Measurements from ENCODE around the gene FILIP1L.

Gene FILIP1L

DNA sequence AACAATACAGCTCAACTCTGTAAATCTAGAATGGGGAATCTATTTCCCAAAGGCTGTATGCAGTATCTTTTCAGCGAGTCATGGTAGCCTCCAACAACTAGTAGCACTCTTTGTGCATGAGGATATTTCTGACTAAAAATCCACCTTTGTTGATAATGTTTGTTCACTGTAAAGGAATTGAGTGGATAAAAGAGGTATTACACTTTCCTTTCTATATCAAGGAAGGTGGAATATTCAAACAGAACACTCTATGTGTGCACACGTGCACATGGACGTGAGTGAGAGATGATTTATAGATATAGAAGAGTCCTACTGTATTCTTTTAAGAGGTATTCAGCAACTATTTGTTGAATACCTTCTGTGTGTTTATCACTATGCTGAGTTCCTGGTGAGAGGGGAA, 228.4 kb downstream of the FILIP1L start:
- DNase-seq (ENCODE audit: low read depth) = no peak

DNA sequence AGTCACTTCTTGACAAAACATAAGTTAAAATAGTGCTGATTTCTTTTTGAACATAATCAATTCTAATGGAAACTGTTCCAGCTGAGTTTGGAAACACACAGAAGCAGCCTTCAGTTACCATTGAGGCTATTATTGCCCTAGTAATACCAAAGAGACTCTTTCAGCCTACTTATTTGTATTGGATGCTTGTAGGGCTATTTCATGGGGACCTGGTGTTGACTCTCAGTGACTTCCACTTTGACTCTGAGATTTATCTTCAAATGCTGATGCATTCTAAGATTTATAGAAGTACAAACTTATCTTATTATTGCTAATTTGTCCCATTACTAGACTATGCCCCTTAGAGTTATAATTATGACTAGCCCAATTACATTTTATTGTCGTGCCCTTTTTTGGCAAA, 229.2 kb downstream of the FILIP1L start:
- no peak for DNase-seq (ENCODE audit: low read depth)

DNA sequence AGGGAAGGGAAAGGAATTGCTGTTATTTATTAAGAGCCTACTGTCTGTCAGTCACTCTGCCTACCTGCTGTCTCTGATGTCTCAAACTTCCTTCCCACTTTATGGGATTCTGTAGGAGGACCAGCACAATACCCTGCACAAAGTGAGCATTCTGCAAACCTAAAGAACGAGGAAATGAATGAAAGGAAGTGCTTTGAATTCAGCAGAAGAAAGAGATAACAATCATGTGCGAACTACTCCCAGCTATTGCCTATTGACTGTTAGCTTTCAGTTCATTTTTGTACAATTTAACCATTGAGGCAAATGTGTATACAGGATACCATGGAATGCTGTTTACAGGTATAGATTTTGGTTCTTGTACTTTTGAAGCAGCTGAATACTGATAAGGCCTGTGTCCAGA, 229.8 kb downstream of the FILIP1L start:
- DNase-seq (ENCODE audit: low read depth) = no peak

DNA sequence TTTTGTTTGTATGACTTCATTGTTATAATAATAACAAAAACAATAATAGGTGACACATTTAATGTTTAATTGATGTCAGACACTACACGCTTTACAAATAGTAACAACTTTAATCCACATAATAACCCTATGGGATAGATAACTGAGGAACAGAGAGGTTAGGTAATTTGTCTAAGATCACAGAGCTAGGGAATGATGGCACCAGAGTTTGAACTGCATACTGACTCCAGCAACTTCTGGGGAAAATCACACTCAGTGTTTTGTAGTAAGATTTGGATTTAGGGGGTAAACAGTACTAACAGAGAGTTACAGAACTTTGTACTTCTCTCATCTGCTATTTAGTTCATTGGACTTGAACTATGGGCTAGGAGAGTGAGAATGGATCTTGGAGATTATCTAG, 230.6 kb downstream of the FILIP1L start:
- DNase-seq (ENCODE audit: low read depth) = no peak

DNA sequence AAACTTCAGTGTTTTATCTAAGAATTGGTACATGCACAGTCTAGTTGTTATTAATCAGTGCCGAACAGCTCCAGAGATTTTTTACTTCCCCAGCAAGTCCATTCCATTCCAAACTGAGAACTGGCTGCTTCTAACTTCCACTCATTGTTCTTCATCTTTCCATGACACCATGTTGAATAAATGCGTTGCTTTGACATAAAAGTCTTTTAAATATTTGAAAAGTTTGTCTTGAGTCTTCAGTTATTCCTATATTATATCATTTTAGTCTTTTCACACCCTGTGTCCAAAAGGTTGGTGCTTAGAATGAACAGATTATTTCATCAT, 231.2 kb downstream of the FILIP1L start:
- DNase-seq (ENCODE audit: low read depth) = no peak

DNA sequence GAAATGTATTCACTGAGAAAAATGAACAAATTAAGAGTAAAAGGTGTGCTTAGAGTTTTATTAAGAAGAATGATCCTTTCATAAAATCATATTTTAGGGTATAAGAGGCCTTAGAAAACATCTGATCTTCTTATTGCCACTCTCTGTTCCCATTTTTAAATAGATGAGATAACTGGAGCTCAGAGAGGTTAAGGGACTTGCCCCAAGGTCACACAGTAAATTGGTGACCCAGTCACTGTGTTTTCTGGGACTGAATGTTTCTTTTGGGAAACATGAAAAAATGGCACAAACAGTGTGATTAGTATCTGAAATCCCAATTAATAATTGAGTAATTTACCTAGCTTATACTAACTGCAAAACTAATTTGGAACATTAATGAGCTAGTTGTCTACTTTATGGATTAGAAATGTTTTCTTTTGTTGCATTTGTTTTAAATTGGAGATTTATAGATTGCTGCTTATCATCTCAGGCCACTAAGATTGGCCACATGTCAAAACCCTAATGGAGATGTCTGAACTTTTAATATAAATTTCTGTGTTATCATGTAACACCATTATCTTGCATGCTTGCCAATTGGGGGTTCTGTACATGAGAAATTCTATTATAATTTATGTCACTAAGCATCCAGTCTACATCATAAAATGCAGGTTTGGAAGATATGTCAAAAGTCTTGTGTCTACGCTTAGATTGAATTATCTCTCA, 231.7 kb downstream of the FILIP1L start:
- DNase-seq (ENCODE audit: low read depth) = no peak

DNA sequence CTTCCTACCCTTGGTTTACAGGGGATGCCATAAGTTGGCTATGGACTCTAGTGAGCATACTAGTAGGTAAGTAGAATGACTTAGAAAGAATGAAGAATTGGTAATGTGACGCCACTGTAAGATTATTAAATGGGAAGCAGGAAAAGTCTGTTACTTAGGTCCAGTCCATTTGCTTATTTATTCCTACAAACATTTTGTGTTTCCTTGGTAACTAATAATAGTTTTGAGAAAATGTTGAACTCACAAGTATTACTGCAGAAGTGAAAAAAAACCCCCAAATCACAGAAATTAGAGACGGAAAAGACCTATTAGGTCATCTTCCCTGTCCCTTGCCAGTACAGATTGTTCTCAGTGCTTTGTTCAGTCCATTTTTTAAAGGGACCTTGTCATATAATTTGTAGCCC, 233.2 kb downstream of the FILIP1L start:
- no peak for DNase-seq (ENCODE audit: low read depth)

DNA sequence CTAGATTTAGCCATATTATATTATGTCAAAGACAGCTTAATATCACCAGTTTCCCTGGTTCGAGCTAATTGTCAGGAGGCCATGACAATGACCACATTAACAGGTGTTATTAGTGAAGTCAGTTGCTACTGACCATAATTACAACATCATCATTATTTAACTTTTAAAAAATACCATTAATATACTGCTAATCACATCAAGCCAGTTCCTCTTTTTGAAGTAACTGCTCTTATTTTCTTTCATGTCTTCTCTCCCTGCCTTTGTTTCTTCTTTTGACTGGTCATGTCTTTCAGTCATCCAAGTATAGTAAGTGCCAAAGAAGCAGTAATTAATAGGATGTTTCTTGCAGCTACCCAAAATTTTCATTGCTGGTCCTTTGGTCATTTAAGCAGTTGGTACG, 235.0 kb downstream of the FILIP1L start:
- no peak for DNase-seq (ENCODE audit: low read depth)

DNA sequence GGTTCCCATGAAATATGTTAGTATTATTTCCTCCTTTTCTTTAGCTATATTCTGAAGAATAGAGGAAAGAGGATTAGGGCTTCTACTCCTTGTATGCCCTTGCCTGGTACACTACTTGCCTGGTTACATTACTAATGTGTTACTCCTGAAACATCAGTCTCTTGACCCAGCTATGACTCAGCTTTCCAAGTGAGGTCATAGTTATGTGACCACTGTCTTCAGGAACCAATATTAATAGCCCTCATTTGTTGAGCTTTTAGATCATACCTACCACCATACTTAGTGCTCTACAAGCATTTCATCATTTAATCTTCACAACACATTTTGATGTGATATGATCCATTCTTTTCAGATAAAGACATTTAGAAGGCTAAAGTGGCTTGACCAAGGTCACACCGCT, 236.3 kb downstream of the FILIP1L start:
- no peak for DNase-seq (ENCODE audit: low read depth)

DNA sequence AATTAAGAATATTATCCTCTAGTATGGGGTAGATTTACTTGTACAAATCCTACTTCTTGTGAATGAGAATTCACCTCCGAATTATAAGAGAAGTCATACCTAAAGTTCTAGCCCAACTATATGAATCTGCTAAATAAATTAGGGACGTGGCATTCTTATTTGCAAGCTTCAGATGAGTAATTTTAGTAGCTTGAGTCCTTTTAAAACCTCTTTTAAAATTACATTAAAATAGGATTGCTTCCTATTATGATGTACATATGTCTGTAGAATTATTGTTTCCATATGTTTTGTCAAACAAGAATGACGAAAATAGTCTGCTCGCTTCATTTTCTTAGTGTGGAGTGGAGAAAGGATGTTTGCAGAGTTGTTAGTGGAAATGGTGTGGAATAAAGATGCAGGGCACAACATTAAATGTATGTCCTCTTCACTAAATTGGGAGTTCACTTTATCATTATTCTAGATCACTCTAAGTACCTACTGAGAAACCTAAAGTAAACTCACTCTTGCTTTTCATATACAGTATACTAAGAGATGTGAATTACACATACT, 237.2 kb downstream of the FILIP1L start:
- DNase-seq (ENCODE audit: low read depth) = no peak

DNA sequence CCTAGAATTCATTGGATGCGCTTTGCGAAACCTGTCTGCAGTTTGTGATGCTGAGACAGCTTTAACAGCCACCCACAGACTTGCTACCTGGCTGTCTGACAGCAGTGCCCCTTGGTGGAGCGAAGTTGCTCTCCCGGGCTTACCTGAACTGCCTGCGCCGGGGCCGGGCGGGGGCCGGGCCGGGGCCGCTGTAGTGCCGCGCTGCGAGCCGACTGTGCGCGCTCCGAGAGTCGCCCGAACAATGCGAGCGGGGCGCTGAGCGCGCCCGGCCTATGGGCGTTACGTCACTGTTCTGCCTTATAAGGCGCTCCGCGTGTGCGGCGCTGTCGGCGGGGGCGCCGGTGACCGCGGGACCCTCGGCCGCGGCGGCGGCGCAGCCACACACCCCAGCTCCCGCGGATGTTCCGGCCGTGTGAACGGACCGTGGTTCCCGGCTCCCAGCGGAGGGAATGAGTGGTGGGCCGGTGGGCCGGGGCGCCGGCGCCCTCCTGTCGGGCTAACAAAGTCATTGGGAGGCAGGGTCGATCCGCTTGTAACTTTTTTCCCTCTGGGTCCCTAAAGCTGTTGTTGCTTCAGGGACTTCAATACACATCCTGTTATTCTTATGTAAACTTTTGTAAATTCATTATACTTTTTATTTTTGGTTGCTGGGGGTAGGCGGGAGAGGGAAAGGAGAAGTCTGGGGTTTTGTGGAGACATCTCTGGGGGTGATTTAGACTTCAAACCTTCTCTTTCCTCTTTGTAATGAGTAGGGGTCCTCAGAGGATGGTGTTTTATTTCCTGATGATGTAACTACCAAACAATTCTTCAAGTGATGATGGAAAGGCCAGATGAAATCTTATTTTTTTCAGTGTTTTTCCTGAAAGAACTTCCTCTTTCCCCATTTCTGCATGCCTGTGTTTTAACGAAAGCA, 238.1 kb downstream of the FILIP1L start:
- peak; percentile 28 for DNase-seq (ENCODE audit: low read depth)

DNA sequence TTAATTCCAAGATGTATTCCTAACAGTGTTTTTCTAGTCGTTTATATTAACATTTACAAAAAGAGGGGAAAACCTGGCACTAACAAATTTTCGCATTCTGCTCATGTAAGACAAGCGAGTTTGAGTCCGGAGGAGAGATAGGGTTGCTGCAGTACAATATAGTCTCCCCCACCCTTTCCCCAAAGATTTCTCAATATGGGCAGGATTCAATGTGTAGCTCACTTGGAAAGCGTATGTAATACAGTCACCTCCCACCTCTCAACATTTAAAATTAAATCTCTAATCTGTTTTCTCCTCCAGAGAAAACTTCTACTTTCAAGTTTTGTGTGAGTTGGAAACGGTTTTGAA, 238.7 kb downstream of the FILIP1L start:
- DNase-seq (ENCODE audit: low read depth) = no peak

DNA sequence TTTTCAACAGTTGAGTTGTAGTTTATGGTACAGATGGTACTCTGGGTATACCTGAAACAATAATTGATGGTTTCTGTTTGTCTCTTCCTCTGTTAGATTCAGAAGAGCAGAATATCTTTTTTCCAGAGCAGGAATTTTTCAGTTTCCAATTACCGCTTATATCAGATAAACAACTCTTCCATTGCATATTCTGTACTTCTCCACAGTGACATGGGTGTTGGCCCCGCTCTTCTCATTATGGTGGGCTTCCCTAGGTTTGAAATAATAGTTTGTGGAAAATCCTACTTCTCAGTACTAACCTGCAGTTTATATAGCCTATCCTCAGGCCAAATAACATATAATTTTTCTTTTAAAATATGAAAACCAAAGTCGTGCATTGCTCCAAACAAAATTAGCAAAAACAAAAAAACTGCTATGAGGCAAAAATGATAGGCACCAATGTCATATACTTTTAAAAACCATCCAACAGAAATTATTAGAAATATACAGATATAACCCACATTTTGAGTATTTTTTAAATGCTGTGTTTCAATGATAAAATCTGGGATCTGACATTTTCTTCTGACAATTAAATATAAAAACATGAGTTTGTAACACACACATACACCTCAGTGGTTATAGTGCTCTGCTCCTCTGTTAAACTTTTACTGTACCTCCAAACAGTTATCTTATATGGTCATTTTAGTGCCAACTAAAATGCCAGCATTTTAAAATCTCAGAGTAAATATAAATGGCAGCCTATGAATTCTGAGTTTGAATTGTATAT, 239.9 kb downstream of the FILIP1L start:
- DNase-seq (ENCODE audit: low read depth) = no peak

DNA sequence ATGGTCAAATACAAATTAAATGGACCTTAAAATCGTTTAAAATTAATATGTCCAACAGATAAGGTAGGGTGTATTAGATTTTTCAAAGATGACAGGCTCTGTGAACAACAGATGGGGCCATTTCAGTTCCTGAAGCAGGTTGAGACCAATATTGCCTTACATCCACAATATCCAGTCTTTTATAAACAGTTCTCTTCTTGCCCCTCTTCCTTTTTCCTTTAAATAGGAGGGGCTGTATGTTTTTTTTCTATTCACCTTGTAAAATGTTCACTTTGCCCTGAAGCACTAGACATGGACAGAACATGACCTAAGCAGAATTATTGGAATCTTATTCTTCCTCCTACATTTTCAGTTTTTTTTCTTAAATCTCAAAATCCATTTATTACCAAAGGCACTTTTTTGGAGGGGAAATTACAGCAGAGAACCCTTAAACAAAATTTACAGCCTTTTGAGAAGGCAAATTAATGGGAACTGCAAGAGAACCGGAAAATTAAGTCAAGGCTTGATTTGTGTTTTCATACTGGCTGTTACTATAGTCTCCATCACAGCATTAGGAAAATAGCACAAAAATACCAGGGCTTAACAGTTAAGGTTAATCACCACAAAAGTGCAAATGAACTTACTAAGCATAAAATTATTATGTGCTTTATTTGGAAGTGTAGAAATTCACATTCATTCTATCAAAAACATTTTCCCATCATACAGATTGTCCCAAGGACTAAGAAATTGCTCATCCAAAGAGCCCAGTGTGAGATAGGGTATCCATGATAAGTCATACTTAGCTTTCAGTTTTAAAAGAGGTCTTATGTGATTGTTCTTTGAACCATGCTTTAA, 240.8 kb downstream of the FILIP1L start:
- no peak for DNase-seq (ENCODE audit: low read depth)

DNA sequence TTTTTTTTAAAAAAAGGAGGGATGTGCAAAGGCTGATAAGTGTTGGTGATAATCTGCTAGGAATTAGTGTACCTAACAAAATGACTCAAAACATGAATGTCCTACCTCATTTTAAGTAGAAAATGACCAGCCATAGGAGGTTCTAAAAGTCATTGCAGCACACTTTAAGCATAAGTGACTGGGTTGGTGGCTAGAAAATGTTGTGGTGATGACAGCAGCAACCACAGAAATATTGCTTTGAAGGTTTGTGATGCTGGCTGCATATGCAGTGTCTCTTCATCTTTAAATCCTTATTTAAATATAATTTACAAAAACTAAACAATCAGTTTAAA, 241.4 kb downstream of the FILIP1L start:
- DNase-seq (ENCODE audit: low read depth) = no peak

DNA sequence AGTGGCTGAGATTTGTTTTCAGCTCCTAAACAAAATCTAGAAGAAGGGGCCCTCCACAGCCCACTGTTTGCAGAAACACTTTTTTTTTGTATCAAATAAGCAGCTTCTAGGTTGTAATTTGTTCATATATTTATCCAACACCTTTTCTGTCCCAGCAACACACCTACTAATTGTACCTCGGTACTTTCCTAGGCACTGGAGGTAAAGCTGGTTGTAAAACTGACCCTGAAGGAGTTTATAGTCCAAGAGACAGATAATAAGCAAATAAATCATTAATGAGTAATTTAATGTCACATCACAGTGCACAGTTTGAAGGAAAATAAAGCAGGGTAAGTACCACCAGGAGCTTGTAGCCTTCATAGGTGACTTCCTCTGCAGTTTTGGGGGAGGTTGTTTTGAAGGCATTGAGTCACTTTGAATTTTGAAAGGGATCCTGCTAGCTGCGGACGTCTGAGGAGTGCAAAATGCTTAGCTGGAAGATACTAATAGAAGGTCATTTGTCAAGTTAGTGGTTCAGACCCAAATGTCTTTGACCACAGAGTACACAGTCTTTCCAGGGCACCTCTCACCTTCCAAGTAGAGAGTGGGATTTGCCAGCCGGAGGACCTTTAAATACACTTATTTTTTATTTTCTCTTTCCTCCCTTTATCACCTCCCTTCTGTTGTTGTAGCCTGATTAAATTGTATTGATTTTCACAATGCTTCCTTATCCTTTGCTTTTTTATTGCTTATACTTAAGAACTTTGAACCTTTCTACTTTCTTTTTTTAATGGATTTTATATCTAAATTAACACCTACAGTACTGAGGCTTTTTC, 242.9 kb downstream of the FILIP1L start:
- no peak for DNase-seq (ENCODE audit: low read depth)

DNA sequence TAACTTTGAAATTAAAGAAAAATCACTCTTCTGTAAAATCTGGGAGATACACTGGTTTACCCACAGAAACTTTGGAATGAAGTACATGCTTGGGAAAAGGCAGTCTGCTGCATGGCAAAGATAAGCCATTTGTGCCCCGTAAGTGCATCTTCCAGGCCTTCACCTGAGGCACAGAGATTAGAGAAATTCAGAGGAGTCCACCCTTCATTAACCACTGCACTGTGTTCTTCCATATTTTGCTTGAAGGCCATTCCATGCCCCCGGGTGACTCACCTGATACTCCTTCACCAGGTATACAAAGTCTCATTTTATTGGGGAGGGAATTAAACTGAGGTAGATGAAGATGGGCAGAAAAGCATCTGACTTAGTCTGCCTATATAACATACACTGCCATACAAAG, 243.6 kb downstream of the FILIP1L start:
- no peak for DNase-seq (ENCODE audit: low read depth)

DNA sequence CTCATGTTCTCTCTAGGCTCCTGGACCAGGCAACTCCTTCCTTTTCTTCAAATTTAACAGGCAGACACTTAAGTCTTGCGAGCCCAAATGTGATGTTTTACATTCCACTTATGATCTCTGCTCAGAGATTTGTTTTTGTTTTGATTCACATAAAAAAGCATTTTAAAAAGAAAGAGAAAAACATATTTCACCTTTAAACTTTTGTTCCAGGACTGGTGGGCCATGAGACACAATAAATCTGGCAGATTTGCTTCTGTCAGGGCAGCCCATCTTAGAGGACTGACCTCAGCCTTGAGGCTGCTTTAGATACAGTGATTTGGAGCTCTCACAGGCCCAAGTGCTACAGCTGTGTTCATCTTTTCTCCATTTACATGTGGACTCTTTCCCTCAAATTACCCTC, 244.7 kb downstream of the FILIP1L start:
- DNase-seq (ENCODE audit: low read depth) = no peak

DNA sequence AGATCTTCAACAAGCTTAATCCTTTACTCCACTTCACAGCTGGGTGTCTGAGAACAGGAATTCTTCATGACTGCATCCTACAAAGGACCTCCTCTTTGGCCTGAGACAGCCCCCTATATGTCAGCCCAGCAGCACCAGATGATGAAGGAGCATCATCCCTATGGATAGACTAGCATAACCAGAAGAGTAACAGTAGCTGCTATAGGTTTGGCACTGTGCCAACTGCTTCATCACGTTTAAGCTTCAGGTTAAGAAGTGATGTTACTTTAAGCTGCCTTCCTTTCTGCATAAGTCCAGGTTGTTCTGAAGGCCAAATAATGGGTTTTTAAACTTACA, 246.0 kb downstream of the FILIP1L start:
- DNase-seq (ENCODE audit: low read depth) = no peak

DNA sequence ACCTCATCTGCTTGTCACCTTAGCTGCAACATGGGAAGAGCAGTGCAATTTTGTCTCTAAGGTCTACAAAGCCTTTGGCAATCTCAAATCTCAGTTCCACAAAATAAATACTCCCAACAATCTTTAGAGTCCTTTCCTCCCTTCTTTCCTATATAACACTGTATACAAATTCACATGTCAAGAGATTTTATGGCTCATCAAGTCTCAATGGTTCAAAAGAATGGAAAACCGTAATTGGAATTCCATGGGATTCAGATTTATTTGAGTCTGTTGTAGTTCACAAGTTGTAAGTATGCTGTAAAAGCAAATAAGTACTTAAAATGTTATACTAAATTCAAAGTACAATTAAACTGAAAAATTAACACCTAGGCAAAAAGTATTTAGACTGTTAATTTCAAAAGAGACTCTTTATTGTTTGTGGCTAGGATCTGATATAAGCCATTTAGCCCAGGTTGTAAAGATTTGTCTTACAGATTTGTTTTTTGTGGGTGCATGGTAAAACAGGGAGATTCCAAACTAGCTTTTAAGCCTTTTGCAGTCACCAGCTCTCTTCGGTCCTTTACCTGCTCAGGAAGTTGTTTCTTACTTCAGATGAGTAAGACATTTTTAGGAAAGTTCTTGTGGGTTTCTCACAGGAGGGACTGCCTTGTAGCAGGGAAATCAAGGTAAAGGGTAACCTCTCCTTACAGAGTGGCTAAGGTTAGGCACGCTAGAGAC, 246.5 kb downstream of the FILIP1L start:
- DNase-seq (ENCODE audit: low read depth) = no peak
